GDM1 (cell line): ENCODE measurements around the gene KCNN3.

Experiments
- DNase-seq: peaks from one replicate; lab custom pipeline; 2025; lab: John Stamatoyannopoulos, UW

The KCNN3 gene

DNA sequence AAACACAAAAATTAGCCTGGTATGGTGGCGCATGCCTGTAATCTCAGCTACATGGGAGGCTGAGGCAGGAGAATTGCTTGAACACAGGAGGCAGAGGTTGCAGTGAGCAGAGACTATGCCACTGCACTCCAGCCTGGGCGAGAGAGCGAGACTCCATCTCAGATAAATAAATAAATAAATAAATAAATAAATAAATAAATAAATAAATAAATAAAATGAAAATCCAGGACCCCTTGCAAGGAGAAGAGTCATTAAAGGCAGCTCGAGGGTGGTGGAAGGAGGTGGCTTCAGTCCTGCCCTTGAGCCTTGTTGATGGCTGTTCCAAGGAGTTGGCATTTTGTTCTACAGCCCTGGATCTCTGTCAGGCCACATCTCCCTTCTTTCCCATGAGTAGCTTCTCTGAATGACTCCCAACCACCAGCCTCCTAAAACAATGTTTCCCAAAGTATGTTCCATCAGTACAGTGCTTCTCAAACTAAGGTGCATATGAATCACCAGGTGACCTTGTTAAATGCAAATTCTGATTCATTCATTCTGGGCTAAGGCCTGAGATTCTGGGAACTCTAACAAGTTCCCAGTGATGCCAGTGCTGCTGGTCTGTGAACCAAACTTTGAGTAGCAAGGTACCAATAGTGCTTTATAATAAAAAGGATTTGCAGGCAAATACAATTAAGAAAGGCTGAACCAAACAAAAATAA, 99.0 kb downstream of the KCNN3 start:
- DNase-seq = no peak

DNA sequence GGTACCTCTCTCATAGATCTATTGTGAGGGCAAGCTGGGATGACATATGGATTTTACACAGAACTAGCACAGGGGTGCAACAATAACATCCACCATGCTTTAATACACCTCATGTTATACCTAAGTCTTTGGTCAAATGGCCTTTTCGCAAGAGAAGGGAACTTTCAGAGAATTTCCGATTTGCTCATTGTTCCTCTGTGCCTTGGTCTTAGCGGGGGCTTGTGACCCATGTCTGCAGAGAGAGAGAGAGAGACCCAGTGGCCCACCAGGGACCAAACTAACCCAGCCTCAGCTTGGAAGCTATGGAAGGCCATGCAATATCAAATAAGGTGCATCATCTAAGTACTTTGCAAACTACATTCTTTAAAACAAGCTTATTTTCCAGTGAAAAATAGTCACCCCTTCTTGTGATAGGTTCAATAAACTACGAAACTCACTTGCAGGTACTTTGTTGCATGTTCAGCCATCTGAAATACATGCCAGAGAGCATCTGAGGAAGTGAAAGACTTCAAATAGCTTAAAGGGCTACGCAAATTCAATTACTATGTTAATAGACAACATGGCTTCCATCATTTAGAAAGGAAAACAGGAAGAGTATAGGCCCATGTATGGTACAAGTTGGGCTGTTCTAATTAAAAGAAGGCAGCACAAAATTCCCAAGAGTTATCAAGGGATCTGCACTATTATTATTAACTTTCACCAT, 100.7 kb downstream of the KCNN3 start:
- no peak for DNase-seq

DNA sequence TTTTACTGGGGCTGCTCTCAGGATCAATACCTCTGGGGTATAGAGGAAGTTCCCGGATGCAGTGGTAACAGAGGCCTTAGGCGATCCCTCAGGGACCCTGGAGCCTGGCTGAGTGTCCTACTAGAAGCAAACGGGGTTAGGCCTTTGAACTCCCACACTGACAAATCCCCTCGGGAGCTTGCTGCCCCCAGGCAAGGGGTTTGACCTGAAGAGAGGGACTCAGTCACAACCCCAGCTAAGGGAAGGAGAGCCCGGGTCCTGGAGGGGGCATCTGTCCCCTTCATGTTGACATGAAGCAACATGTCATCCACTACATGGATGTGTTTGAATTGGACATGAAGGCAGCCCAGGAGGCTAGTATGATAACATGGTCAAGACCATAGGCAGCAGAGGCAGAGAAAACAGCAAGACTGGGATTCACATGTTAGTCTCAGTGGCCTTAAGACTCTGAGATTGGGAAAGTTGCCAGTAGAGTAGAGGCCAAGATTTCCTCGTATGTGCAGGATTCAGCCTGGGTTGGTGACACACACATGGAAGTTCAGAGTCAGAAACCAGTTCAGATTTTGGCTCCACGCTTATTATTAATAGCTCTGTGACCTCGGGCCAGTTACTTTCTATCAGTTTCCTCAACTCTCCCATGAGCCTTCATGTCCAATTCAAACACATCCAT, 101.5 kb downstream of the KCNN3 start:
- no peak for DNase-seq

DNA sequence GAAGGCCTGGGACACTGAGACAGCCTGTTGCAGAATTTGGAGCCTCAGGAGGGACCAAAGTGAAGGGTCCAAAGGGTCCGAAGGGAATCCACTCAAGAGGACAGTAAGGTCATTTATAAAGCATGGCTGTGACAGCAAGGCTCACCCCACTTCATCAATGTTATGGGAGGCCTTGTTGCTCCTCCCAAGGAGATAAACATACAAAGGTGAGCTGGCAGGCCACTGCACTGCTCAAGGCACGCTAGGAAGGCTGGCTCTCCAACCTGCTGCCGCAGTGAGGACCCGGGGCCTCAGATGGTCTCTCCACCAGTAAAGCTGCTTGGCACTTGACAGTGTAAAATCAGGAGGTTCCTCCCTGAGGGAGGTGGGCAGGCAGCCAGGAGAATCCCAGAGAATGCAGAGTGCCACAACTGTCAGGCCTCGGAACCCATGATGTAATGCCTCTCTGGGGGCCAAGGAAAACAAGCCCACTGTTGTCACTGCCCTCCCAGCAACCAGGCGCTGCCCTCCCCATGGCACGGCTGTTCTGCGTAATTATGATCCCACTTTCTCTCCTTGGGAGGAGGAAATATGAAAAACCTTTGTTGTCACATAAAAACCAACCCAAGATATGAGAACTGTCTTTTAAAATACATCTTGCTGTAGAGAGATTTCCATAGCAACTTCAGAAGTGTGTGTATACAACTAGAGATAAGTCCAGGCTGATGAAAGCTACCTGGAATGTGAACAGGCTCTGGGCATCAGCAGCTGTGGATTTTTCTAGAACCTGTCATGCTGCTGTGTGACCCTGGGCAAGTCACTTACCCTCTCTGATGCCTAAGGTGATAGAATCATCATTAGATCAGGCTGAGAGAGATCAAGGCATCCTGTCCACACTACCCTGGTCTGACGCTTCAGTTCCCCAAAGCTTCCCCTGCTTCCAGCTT, 102.5 kb downstream of the KCNN3 start:
- no peak for DNase-seq

DNA sequence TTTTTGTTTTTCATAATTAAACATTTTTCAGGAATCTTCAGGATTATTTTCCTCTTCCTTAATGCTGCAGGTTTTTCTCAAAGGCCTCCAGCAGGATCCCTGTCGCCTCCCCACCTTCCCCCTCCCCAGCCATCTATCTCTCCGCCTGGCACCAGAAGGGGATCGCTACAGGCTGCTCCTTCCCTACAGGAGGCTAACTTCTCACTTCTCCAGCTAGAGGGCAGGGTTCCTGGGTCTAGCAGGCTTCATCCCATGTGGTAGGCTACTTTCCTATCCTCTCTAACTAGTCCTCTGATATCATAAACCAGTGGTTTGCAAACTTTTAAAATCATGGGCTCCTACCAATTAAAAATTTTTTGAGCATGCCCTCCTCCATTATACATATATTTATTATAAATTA, 104.1 kb downstream of the KCNN3 start:
- peak; percentile 21 for DNase-seq

DNA sequence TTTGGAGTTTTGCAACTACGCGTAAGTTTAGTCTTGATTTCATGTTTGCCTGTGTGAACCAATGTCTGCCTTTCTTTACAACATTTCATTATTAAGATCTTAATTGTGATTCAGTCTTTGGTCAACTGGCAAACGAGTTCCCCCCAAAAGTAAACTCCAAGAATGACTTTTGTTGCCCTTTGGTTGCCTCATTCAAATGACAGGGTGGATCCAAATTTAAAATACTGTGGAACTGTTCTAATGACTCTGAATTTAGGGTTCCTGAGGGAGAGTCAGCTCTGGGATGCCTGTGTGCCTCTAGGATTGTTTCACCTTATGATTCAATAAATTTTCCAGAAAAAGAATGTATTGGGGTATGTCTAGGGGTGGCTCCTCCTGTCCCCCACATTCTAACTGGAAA, 105.3 kb downstream of the KCNN3 start:
- no peak for DNase-seq

DNA sequence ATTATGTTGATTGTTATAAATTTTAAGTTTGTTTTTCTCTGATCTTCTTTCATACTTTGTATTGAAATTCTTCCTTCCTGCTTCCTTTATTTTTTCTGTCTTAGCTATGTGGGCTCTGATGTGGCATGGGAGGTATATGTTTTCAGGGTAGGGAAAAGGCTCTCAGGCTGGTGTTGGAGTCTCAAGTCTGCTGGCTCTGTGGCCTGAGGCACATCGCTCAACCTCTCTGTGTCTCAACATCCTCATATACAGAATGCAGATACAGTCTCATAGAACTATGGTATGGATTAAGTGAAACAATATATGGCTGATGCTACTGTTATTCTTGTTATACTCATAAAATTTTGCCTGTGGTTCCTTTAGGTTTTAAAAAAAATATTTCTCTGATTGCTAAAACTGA, 105.9 kb downstream of the KCNN3 start:
- no peak for DNase-seq

DNA sequence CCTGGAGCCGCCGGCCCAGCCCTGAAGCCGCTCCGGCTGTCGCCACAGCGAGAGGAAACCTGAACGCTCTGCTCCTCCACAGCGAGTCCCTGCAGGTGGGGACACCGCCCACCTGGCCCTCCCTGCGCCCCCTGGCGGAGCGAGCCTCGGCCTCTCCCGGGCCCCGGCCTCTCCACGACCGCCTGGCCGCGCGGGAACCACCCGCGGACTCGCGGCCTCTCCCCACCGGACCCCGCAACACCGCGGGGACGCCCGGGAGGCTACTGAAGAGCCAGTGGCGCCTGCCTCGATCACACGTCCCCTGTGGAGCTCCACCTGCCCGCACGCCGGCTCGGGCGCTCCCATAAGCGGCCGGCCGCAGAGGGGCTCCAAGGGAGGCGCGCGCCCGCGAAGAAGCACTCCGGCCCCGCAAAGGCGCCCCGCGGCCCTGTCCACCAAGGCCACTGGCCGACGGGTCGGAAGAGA, 109.6 kb downstream of the KCNN3 start:
- DNase-seq = no peak

DNA sequence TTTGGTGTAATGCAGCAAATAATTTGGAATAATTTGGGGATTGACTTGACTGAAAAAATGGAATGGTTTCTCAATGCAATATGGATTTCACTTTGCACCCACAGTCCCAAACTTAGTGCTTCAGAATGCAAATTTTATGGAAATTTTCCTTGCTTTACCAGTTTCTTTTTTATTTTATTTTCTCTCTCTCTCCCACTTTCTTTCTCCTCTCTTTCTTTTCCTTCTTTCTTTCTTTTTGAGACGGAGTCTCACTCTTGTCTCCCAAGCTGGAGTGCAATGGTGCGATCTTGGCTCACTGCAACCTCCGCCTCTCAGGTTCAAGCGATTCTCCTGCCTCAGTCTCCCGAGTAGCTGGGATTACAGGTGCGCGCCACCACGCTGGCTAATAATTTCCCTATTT, 110.3 kb downstream of the KCNN3 start:
- no peak for DNase-seq

DNA sequence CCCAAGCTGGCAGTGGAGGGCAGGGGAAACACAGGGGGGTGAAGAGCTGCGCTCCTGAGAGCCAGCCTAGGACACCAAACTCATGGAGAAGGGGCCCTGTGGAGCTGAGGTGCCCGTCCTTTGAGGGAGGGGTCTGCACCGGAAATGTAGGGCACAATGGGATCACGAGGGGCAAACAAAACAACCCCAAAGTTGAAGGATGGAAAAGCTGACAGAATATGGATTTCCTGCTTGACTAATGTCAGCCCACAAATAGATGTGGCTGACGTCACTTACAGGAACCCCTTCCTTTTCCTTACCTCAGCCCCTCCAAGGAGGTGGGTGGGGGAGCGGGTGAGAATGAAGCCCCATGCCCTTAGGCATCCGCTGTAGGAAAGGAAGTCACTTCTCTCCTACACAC, 110.9 kb downstream of the KCNN3 start:
- no peak for DNase-seq

DNA sequence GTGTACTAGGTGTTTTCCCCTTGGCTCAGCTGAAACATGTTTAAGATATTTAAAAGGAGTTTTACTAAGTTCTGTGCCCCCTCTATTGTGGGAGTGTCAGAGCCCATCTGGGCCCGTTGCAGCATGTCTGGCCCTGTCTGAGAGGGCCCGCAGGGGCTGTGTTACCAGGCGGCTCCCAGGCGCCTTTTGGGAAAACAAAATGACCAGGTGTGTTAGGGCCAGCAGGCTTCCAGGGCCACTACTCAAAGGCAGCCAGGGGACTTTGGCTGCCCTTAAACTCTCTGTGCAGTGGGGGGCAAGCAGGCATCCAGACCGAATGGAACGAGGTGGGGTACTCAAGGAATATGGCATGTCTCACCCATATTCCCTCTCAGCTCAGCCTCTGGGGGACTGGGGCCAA, 111.7 kb downstream of the KCNN3 start:
- DNase-seq = no peak

DNA sequence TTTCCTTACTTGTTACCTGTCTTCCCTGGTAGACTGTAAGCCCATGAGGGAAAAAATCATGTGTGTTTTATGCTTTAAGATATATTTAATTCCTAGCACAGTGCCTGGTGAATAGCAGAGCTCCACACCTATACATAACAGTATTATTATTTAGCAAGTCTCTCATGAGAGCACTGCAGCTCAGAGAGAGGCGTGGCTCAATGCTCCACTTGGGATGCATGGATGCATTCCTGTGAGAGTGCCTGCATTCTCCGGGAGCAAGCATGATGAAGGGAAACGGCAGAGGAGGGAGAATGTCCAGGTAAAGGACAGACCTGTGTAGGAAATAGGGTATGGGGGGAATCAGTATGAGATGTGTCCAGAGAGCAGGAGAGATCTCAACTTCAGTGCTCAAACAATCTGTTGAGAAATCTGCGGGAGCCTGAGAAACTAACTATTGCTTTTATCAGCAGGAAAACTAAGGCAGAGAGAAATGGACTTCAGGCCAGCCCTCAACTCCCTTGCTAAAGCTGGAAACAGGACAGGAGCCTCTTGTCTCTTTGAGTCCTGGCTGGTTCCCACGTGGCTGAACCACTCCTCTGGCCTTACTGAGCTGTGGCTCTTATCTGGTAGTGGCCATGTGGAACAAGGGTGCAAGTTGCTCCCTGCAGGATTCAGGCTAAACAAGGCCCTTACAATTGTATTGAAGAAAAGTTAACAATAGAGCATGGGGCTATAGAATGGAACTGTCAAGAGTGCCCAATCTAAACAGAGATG, 113.1 kb downstream of the KCNN3 start:
- no peak for DNase-seq

DNA sequence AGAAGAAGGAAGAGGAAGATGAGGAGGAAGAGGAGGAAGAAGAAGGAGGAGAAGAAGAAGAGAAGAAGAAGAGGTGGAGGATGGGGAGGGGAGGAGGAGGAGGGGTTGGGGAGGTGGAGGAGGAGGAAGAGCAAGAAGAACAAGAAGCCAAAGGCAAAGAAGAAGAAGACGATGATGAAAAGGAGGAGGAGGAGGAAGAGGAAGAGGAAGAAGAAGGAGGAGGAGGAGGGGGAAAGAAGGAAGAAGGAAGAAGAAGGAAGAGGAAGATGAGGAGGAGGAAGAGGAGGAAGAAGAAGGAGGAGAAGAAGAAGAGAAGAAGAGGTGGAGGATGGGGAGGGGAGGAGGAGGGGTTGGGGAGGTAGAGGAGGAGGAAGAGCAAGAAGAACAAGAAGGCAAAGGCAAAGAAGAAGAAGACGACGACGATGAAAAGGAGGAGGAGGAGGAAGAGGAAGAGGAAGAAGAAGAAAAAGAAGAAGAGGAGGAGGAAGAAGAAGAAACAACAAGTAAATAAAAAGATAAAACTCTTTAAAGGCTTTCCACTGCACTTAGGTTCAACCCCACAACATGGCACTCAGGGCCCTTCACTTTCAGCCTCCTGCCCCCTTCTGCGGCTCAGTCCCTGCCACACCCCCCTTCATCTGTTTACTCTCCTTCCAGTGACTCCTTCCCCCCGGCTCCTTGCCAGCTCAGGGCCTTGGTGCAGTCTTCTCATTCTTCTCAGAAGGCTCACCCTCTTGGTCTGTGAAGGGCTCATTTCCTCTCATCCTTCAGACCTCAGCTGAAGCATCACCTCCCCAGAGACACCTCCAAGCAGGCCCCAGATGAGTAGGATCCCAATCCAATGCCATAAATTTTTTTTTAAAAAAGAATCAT, 114.0 kb downstream of the KCNN3 start:
- no peak for DNase-seq

DNA sequence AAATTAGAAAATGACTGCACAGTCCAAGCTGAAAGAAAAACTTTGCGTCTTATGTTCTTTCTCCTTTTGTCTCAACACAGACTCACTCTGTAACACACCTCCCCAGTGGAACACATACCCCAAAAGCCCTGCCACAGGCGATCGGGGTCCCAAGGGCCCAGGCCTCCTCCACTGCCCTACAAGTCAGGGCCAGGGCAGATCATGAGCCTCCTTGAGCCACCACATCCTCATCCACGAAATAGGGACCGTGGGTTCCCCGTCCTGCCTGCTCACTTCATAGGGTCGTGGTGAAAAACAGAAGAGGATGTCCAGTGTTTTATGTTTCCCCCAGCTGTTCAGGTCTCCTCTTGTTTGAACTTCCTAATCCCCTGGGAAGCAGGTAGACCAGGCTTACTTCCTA, 116.7 kb downstream of the KCNN3 start:
- no peak for DNase-seq

DNA sequence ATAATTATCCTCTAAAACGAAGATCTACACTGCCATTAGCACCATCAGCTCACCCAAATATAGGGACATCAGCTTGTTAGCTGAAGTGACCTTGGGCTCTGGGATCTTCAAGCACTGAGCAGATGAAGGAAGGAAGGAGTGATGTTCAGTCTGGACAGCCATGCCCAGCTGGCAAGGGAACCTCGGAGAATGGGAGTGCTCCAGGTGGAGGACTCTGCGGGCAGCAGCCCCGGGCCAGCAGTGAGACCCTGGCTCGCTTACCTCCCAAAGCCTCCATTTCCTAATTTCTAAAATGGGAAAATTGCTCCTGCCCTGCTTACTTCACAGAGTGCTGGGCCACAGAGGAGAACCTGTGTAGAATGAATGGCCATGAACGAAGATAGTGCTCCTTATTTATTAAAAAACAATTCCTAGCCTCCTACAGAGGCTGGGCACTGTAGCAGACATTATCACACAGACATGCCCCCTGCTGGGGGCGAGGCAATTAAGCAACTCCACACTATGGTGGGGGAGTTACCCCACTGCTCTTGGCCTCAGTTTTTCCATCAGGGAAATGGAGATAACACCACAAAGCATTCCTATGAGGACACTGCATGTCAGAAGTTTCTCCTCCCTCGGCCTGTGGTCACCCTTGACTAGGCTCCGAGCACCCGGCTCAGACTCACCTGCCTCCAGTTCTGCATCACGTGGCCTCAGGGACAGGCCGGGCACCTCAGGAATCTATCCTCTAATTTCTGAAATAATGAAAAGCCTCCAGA, 117.6 kb downstream of the KCNN3 start:
- DNase-seq = no peak

DNA sequence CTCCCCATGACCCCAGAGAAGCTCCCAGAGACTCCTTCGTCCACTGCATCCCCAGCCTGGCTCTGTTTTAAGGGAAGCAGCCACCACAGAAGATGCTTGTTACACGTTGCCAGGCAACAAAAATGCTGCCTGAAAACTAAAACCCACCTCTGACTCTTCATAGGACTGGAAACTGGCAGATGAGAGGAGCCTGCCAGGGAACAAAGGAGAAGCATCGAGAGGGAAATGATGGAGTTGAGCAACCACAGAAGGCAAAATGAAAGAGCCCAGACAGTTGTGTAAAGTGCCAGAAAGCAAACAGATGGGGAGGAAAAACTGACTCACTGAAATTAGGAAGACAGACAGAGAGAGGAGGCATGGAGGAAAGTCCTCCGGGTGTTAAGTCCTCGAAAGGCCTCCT, 118.4 kb downstream of the KCNN3 start:
- DNase-seq = no peak

DNA sequence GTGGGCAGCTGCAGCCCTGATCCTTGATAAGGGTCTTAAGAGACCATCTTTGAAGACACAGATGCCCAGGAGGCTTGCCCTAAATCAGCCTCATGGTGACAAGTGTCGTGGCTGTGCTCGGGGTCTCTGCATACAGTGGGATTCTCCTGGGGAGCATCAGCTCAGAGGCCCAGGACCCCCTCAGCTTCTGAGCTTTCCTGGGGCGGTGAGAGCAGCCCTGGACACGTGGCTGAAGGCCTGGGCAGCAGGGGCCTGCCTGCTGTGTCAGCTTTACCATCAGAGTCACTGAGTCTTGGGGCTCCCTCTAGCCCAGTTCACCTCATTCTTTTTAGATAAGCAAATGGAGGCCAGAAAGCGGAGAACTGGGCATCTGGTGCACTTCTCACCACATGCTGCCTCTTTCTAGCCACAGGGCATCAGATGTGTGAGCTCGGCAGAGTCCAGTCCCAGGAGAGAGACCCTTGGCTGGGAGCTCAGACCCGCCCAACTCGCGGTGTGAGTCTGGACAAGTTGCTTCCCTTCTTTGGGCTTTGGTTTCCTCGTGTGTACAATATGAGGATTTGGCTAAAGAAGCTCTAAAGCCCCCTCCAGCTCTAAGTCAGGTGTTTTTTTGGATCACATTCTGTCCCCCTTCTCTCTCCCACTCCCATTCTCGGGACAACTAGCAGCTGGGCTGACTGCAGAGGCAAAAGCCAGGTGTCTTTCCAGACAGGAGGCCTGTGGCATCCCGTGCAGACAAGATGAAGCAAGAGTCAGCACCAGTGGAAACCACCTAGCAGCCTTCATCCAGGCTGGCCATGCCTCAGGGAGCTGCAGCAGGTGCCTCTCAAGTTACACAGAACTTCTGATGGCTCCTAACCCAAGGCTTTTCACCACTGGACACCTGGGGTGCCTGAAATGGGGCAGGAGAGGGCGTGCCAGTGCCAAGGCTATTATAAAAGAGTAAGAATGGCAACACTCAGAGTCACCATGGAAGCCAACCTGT, 119.1 kb downstream of the KCNN3 start:
- no peak for DNase-seq

DNA sequence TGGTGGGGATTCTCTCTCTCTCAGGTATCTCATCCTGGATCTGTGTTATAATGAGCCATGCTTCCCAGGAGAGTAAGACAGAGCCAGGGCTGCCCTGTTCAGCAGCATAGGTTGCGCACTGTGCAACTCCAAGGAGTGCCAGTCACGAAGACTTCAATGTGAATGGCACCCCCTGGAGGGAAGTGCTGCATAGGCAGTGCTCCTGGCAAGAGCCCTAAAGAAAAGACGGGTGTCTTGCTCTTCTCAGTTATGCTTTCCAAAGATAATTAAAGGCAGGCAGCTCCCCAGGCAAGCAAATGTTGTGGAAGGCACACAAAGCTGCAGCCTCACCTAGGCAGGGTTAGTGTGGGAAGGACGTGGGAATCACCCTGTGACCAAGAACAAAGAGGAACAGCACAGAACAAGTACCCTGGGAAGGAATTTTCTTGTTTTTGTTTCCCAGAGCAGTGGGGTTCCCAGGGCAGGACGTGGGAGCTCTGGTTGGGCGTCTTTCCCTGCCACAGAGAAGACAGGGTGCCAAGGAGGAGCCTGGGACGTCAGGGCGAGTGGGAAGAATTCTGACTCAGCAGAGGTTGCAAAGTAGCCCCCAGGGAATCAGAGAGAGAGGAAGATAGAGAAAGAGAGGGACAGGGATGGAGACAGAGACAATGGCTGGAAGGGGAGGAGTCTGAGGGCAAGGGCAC, 120.9 kb downstream of the KCNN3 start:
- DNase-seq = peak; percentile 33
